Stimulated activated CD8-positive, alpha-beta memory T cell treated with anti-CD3 and anti-CD28 coated beads, Interleukin-12 subunit alpha, Interleukin-12 subunit beta, amount 100 ng/mL, for 24 hours (primary cell): ENCODE results near the gene ASIC2.

Experiments used
- DNase-seq: peaks from one replicate; pipeline ENCODE4 v3.0.0-alpha.2; 2020; ENCODE audit errors: extremely low read depth

The ASIC2 gene

DNA sequence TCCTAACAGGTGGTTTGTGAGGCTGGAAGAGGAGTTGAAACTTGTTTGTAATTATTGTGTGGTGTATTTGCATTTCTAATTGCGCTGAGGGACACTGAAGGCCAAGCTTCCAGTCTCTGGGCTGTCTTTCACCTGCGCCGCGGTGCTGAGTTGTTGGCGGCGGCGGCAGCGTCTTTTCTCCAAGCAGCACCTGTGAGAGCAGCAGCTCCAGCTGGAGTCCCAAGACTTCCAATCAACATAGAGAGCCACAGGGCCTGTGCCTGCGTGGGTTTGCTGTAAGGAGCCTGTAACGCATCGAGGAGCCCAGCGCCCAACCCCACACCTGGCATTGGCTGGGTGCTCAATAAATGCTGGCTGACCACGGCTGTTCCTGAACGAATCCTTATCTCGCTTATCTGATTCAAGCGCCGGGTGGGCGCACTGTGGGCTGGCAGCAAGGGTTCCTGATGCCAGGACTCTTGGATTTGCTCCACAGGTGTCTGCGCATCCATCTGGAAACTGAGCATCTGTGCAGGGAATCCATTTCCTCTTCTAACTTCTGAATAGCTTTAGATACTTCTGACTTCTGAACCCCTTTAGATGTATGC, 138.1 kb downstream of the ASIC2 start:
- DNase-seq, result no peak

DNA sequence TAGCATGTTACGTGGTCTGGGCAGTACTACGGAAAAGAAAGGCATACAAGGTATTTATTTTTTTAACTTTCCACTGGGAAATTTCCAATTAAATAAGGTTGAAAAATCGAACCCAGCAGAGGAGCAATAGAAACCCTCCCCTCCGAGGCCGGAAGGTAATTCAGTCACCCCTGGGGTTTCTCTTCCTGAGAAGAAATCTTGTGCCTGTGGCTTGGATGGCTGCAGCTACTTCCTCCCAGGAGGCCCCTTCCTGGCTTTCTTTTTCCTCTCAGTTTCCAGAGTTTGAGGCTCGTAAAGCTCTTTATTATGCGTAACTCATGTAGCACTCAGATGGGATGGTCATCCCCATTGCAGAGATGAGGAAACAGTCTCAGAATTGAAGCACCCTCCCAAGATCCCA, 140.3 kb downstream of the ASIC2 start:
- no peak for DNase-seq

DNA sequence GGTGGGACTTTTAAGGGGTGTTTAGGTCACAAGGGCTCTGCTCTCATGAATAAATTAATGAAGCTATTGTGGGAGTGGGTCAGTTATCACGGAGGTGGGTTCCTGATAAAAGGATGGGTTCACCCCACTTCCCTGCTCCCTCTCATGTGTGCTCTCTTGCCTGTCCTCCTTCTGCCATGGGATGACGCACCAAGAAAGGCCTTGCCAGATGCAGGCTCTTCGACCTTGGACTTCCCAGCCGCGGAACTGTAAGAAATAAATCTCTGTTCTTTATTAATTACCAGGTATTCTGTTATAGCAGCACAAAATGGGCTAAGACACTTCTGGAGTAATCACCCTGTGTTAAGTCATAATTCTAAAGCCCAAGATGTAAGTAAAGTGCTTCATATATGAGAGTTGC, 141.5 kb downstream of the ASIC2 start:
- DNase-seq, result no peak

DNA sequence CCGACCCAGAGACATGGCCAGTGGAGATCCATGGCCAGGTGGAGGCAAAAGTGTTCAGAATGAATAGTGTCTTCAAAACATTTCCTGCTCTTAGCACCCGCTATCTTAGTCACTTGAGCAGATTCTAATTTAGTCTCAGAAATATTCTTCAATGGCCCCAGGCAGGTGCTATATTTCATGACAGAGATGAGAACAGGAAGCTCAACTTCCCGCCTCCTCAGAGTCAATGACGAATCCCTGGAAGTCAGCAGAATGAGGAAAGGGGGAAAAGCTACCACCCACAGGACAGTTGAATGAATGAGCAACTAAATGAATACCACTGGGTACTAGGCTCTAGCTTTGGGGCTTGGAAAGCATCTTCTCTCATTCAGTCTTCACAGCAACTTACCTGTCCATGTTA, 147.2 kb downstream of the ASIC2 start:
- DNase-seq, result no peak

DNA sequence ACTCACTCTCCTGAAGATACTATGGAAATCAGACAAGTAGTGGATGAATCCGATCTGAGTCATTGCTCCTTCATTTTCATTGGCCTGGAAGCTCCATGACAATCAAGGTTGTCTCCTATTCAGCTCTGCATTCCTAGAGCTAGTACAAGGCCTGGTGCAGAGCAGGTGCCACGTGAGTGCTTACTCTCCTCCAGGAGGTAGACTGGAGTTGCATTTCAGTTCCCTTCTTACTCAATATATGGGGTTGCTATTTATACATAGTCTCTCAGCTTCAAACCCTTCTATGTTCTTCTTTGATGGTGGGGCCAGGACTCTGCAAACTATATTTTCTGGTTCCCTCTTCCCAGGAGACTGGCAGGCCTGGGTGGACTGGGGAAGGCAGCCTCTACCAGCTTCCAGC, 148.3 kb downstream of the ASIC2 start:
- DNase-seq, result no peak

DNA sequence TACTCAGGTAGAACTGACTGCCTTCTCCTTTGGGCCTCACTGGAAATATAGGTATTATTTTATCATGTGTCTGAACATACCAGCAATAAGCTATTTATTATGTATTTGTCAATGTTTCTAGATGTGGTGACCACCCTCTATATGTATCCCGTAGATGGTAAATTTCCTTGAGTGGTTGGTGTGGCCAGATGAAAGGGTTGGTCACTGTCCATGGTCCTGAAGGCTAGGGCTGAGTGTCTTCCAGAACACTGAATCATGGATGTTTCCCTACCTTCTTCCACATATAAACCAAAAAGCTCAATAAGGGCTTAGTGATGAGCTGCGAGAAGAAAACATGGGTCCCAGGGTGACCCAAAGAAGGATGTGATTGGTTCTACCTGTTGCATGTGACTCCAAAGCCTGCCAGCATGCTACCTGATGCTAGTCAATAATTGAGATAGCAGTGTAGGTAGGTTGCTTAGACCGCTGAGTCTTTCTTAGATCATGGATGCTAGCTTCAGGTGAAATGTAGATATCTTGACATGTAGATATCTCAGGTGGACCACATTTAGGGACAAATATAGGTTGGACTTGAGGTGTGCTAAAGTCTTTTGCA, 150.3 kb downstream of the ASIC2 start:
- DNase-seq, result no peak

DNA sequence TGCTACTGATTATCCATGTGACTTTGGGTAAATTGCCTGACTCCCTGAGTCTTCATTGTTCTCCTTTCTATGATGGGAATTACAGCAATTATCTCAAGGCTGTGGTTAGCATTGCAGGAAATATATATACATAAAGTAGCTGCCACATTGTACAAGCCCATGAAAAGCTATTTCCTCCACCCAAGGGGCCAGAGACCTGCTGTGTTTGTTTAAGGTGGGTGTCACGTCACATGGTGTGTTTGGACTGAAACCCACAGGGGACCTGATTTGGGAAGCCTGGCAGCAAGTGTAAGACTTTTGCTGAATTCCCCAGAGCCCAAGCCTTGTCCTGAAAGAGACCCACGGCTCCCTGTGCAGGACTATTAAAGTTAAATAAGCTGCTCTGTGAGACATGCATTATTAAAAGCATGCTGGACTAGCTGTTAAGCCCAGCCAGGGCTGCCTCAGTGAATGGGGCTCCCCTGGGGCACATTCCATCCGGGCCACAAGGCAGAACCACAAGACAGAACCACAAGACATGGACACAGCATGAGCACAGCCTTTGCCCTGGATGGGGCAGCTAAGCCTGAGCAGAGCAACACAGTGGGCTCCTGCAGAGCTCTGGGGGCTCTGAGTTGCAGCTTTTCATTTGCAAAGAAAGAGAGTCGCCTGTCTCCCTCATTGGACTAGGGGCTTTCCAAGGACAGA, 152.5 kb downstream of the ASIC2 start:
- no peak for DNase-seq

DNA sequence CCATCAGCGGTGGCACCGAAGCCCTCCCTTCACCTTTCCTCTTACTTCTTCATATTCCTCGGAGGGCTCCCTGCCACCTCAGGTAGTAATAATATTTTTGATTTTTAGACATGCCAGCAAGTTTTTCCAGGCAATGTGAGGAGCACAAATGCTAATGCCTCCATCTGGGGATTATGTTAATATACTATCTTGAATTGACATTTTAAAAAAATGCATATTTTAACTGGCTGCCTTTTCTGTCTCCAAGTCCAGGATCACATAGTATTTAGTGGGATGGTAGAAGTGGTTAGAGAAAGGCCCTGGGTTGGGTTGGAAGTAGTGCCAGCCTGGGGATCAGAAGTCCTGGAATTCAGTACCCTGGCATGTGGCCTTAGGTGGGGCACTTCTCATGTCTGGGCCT, 154.5 kb downstream of the ASIC2 start:
- DNase-seq, result no peak

DNA sequence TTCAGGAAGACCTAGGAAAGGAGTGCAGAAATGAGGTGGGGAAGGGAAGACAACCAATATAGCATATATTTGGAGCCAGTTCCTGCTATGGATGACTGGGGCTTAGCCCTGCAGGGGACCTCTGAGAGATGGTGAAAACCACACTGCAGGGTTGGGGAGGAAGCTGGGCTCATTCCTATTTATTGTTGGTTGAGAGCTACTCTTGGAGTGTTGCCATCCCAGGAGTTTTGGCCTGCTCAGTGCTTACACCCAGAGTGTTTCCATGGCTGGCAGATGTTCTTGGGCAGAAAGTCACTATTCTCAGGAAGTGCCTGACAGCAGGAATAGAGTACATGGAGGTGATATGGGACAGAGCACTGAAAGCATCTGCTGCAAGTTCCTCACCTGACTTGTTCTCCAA, 155.7 kb downstream of the ASIC2 start:
- no peak for DNase-seq

DNA sequence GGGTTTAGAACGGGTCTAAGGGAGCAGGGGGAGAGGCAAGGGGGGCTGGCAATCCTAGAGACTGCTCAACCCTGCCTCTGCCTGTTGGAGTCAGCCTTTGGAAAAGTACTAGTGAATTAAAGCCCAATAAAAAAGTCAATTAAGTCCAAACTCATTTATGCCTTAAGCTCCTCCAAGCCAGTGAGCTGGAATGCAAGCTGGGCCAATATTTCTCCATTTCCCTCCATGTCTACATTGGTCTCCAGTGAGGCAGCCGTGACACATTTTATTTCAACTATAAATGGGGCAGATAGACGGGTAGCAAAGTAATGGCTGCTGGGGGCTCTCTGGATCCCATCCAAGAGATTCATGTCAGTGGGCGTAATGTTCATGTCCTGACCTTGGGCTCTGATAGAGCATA, 157.4 kb downstream of the ASIC2 start:
- DNase-seq, result no peak

DNA sequence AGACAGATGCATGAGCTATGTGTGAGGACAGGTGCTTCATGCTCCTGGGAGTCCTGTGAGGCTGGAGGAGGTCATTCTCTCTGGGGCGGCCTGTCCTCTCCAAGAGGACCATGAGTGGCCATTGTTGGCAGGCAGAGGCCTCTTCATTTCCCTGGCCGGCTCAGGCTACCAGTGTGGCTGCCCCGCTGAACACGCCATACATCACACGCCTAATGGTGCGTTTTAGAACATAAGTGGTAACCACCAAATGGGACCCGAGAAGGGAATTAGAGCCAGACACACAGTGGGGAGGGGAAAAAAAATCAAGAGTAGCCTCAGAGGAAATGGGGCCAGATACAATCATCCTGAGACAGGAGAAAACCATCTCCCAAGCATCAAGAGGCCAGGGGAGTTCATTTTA, 161.5 kb downstream of the ASIC2 start:
- DNase-seq, result no peak

DNA sequence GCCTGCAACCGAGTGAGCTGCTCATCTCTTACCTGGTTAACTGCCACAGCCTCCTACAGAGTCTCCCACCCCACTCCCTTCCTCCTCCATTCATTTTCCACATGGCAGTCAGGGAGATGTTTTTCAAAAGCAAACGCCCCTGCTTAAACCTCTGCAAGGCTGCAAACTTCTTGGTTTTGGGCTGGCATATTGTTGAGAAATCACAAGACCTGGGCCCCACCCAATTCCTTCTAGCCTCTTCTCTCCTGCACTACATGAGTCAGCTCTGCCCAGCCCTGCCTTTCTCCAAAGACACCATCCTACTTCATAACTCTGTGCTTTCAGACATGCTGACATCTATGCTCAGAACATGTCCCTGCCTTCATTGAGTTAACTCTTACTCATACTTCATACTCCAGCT, 165.4 kb downstream of the ASIC2 start:
- no peak for DNase-seq

DNA sequence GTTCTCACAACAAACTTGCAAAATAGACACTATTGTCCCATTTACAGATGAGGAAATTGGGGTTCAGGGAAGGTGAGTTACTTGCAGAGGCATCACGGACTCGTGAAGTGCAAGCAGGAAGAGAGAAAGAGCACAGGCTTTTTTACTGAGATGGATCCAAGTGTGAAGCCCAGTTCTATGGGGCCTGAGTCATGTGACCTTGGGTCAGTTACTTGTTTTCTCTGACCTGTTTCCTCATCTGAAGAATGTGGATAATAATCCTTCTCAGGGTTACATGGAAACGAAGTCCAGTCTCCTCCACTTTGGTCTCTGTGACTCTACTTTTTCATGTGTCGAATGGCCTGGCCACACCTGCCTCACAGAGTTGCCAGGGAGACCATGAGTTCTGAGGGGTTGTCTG, 167.0 kb downstream of the ASIC2 start:
- DNase-seq, result no peak

DNA sequence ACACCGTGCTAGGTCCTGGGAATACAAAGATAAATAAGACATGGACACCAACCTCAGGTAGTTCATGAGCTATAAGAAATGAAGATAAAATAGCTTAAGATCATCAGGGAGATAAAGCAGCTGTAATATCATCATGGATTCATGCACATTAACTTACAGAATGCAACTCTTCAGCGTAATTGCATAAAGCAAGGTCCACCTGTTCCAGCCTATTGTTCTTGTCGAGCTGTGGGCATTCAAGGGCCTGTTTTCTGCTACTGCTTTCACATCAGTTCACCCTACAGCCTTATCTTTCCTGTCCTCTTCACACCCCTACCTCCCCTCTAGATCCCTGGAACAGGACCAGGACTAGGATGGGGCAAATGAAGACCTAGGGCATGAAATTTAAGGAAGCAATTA, 167.5 kb downstream of the ASIC2 start:
- no peak for DNase-seq

DNA sequence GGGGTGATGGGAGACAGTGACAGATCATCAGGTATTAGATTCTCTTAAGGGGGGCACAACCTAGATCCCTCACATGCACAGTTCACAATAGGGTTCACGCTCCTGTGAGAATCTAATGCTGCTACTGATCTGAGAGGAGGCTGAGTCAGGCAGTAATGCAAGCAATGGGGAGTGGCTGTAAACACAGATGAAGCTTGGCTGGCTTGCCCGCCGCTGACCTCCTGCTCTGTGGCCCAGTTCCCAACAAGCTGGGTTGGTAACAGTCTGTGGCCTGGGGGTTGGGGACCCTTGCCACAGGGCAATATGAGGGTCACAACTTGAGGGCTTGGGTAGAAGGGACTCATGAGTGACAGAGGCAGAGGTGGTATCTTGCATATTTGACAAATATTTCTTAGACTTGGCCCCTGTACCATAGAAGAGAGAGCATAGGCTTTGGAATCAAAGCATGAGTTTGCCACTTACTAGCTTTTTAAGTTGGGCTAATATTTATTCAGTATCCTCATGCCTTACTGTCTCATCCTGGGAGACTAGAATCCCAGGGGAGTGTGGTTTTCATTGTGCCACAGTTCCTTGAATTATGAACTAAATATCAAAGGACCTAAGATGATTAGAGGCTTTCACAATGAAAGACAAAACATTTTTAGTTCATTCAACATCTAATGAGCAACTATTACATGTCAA, 168.1 kb downstream of the ASIC2 start:
- no peak for DNase-seq

DNA sequence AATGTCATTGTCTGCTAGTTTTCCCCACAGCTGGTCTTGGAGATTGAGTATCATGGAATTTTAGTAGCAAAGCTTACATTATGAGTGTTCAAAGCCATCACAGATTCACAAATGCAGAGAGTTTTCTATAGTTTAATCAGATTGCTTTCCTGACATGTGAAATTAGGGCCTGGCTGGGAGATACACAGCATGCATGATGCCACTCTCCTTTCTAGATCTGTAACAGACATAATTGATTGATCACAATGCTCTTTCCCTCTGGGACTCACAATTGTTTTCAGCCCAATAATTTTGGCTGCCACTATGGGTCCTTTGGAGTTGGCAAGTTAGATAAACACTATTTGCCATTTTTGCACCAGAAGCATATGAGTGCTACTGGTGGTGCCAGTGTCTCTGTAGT, 168.9 kb downstream of the ASIC2 start:
- DNase-seq, result no peak

DNA sequence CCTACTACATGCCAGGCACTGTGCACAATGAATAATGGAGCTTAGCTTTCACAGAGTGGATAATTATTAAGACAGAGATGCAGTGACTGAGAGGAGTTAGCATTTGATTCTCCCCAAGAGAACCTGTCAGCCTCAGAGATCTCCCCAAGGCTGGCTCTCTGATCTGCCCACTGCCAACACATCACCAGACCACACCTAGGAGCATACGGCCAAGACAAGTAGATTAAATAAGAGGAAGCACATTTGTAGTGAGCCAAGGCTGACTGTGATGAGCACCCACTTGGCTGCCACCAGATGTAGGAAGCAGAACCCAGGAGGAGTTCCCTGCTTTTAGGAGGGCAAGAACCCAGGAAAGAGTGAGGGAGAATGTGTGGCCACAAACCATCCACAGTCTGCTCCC, 171.3 kb downstream of the ASIC2 start:
- DNase-seq, result no peak

DNA sequence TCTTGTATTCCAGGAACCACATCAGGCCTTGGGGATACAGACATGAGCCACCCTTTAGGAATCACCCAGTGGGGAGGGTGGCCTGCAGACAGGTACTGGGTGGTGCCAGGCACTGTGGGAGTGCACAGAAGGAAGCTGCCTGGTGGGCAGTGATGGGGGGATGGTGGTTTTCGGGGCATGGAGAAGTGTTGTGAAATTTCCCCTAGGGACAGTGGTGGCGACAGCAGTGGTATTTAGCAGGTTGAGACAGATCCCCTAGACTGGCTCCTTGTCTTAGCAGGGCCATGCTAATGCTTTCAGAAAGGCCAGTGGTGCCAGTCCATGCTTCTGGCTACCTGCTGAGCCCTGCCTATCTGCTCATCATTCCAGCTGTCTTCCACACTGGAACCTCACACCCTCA, 171.8 kb downstream of the ASIC2 start:
- DNase-seq, result no peak

DNA sequence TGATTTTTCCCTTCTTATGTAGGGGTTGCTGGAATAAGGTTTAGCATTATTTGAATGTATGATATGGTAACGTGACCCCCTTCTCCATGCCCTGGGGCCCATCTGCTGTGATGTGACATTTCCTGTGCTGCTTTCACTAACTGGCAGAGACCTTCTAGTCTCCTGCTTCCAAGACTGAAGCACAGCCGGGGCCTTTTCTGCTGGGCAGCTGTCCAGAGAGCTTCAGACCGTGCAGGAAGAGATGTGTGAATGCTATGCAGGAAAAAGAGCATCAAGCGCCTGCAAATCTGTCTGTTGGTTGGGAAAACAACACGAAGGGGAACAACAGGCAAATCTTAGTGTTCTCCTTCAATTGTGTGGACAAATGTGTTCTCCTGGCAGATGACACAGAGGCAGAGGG, 173.0 kb downstream of the ASIC2 start:
- DNase-seq, result no peak

DNA sequence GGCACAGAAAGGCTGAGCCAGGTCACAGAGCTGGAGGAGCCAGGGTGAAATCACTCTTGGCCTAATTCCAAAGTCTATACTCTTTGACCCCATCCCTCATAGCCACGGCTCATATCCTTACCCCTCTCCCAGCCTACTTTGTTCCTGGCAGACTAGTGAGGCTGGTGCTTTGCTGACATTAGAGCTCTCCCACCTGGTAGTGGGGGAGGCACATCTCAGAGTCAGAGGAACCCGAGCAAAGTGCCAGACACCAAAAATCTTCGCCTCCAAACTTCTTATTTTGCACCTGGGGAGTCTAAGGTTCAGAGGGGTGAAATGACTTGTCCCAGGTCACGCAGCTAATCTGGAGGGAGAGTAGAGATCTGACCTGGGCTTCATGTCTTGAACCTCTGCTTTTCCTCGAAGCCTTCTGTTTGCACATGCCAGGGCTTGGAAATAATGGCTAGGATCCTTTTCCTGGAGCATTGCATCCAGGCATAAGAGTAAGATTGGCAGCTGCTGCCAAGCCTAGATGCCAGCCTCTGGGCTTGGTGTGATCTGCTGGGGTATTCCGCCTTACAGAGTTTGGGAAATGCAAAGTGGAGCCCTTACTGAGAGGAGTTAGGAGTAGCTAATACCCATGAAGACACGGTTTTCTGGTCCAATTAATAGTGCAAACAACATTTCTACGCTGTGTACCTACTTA, 174.6 kb downstream of the ASIC2 start:
- no peak for DNase-seq

DNA sequence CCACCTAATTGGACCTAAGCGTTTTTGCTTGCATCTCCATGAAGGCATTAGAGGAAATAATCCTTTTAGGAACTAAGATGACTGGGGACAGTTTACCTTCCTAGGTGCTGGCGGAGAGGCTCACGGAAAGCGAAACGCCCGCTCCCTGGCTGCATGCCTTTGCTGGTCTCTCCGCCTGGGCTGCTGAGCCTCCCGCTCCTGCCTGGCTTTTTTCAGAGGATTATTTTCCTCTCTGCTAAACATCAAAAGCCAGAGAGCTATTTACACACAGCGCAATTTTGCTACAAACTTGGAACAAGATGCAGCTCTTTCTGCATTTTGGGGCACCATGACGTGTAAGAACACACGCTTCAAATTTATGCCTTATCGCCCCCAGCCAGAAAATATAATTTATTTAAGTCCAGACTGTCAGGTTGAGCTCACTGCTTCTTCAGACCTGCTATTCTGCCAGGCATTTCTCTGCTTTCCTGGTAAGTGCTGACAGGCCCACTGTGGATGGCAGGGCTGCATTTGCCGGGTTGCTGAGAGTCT, 177.0 kb downstream of the ASIC2 start:
- no peak for DNase-seq

DNA sequence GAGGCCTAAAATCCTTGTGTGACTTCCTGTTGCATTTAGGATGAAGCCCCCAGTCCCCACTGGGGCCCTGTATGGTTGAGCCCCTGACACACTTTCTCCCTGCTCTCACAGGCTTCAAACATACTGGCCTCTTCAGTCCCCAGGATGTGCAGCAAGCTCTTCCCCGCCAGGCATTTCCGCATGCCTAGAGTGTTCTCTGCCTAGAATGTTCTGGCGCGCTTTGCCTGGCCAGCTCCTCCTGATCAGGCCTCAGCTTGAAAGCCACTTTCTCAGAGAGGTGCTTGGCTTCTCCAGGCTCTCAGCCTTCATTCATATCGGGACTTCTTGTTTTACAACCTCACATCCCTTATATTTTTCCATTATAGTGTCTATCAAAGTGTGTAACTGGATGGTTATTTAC, 177.7 kb downstream of the ASIC2 start:
- DNase-seq, result no peak
